H1 (cell line): ENCODE measurements around the gene ABCC4. TPM values are rescaled to one million over a fixed set of nuclear protein-coding genes. Genes with fewer than 3 reads are reported as not detected.

Experiments used
- CTCF ChIA-PET: fragments of 300-600 bp; sonication (Branson Sonifier 250); formaldehyde crosslinking; loops from one replicate; lab custom pipeline; 2021; ENCODE audit not compliant: partially characterized antibody; lab: Charles Lee
- POLR2A ChIA-PET: fragments of 300-600 bp; sonication (Branson Sonifier 250); formaldehyde crosslinking; loops from one replicate; lab custom pipeline; 2021; ENCODE audit warnings: inconsistent platforms; ENCODE audit not compliant: partially characterized antibody; lab: Charles Lee
- DNase-seq, 2 experiments: peaks; one replicate each; pipeline versions ENCODE4 v3.0.0 to v3.0.0-alpha.2; 2010 to 2022; ENCODE audit warnings: low spot score in 2 of 2, low read depth in 1 of 2, mixed read lengths in 1 of 2
- FAIRE-seq: peaks from 2 replicates; lab custom pipeline; 2011; peaks lifted over from hg19 to GRCh38; lab: Jason Lieb, UNC
- H2AFZ ChIP-seq: 2 replicates; pipeline ENCODE4 v1.8.1; 2012; ENCODE audit warnings: low read length, inconsistent platforms
- H2AK5ac ChIP-seq: 2 replicates; pipeline ENCODE4 v1.6.1; 2013; ENCODE audit warnings: low read depth, low read length
- H2BK120ac ChIP-seq: replicated peaks from 2 replicates; pipeline ENCODE3; 2013; ENCODE audit warnings: low read depth, low read length, inconsistent platforms
- H2BK12ac ChIP-seq: 2 replicates; pipeline ENCODE4 v1.6.1; 2013; ENCODE audit warnings: low read depth, low read length
- H2BK15ac ChIP-seq: 2 replicates; pipeline ENCODE4 v1.6.1; 2013; ENCODE audit warnings: low read length
- H2BK20ac ChIP-seq: 2 replicates; pipeline ENCODE4 v1.6.1; 2013; ENCODE audit warnings: low read length
- H2BK5ac ChIP-seq: 2 replicates; pipeline ENCODE4 v1.6.1; 2013; ENCODE audit warnings: low read depth, low read length
- H3K14ac ChIP-seq: 2 replicates; pipeline ENCODE4 v1.6.1; 2013; ENCODE audit warnings: inconsistent platforms; ENCODE audit not compliant: insufficient read length
- H3K18ac ChIP-seq: 2 replicates; pipeline ENCODE4 v1.6.1; 2013; ENCODE audit warnings: low read length; ENCODE audit errors: extremely low read depth
- H3K23ac ChIP-seq: 2 replicates; pipeline ENCODE4 v1.6.1; 2013; ENCODE audit warnings: inconsistent platforms; ENCODE audit not compliant: insufficient read length
- H3K23me2 ChIP-seq: 2 replicates; pipeline ENCODE4 v1.6.1; 2013; ENCODE audit warnings: low read depth, low read length
- H3K27ac ChIP-seq: 2 replicates; pipeline ENCODE4 v1.6.1; 2011; ENCODE audit warnings: low read depth, low read length, inconsistent platforms
- H3K27me3 ChIP-seq, 4 experiments: replicated peaks in 1 of 4; 1 replicate in 1 of 4; 2 replicates in 3 of 4; pipeline versions ENCODE4 v1.6.1 to v1.8.1; 2011 to 2013; ENCODE audit warnings: low read length in 3 of 4, mild to moderate bottlenecking in 3 of 4, inconsistent platforms in 2 of 4, mixed read lengths in 2 of 4, moderate library complexity in 1 of 4; ENCODE audit not compliant: control insufficient read depth in 3 of 4, insufficient read depth in 3 of 4; ENCODE audit errors: extremely low read depth in 1 of 4
- H3K36me3 ChIP-seq, 4 experiments: 2 replicates each; pipeline versions ENCODE4 v1.6.1 to v1.8.1; 2011 to 2013; ENCODE audit warnings: mild to moderate bottlenecking in 4 of 4, low read length in 3 of 4, moderate library complexity in 2 of 4, control low read depth in 1 of 4, inconsistent platforms in 1 of 4; ENCODE audit not compliant: insufficient read depth in 4 of 4, control insufficient read depth in 2 of 4
- H3K4ac ChIP-seq: replicated peaks from 2 replicates; pipeline ENCODE3; 2013; ENCODE audit warnings: low read length, low read depth, mixed read lengths, inconsistent platforms; ENCODE audit not compliant: insufficient read length
- H3K4me1 ChIP-seq, 4 experiments: replicated peaks in 1 of 4; 1 replicate in 1 of 4; 2 replicates in 3 of 4; pipeline versions ENCODE4 v1.6.1 to v1.8.1; 2011 to 2013; ENCODE audit warnings: low read length in 3 of 4, inconsistent platforms in 2 of 4, mixed read lengths in 1 of 4; ENCODE audit not compliant: insufficient read depth in 4 of 4, control insufficient read depth in 3 of 4
- H3K4me2 ChIP-seq, 2 experiments: 2 replicates each; pipeline versions ENCODE4 v1.6.1 to v1.8.1; 2011 to 2013; ENCODE audit warnings: low read depth in 2 of 2, low read length in 2 of 2, control low read depth in 1 of 2, inconsistent platforms in 1 of 2, mild to moderate bottlenecking in 1 of 2; ENCODE audit not compliant: insufficient read depth in 1 of 2
- H3K4me3 ChIP-seq, 4 experiments: fragments of 200-600, 300-600 bp in 1 of 4; sonication (generic), shearing (Covaris generic), sonication (Bioruptor Twin) in 1 of 4; 2 replicates each; pipeline versions ENCODE4 v1.5.1 to v1.8.1; 2011 to 2016; ENCODE audit warnings: low read length in 4 of 4, low read depth in 3 of 4, control low read depth in 2 of 4, inconsistent platforms in 2 of 4, mild to moderate bottlenecking in 2 of 4, mixed read lengths in 1 of 4, moderate library complexity in 1 of 4; ENCODE audit not compliant: insufficient read depth in 2 of 4; ENCODE audit errors: extremely low read depth in 1 of 4
- H3K56ac ChIP-seq: replicated peaks from 2 replicates; pipeline ENCODE3; 2013; ENCODE audit warnings: low read depth, mild to moderate bottlenecking, mixed read lengths, low read length, inconsistent platforms; ENCODE audit not compliant: insufficient read length
- H3K79me1 ChIP-seq: 2 replicates; pipeline ENCODE4 v1.6.1; 2013; ENCODE audit warnings: low read depth, low read length, control low read depth
- H3K79me2 ChIP-seq, 2 experiments: 2 replicates each; pipeline versions ENCODE4 v1.6.1 to v1.8.1; 2012 to 2013; ENCODE audit warnings: low read length in 2 of 2, mild to moderate bottlenecking in 2 of 2, inconsistent platforms in 1 of 2; ENCODE audit not compliant: insufficient read depth in 2 of 2, control insufficient read depth in 1 of 2
- H3K9ac ChIP-seq, 4 experiments: replicated peaks in 1 of 4; 1 replicate in 1 of 4; 2 replicates in 3 of 4; pipeline versions ENCODE4 v1.6.1 to v1.8.1; 2011 to 2013; ENCODE audit warnings: low read depth in 3 of 4, low read length in 3 of 4, control low read depth in 2 of 4, mild to moderate bottlenecking in 2 of 4, moderate library complexity in 2 of 4, inconsistent platforms in 1 of 4; ENCODE audit errors: extremely low read depth in 1 of 4
- H3K9me3 ChIP-seq, 2 experiments: 2 replicates each; pipeline versions ENCODE4 v1.6.1 to v1.8.1; 2012 to 2013; ENCODE audit warnings: mild to moderate bottlenecking in 2 of 2, moderate library complexity in 2 of 2, control low read depth in 1 of 2, inconsistent platforms in 1 of 2, low read depth in 1 of 2, low read length in 1 of 2, mixed read lengths in 1 of 2; ENCODE audit not compliant: insufficient read depth in 2 of 2
- H4K20me1 ChIP-seq, 2 experiments: replicated peaks in 1 of 2; 2 replicates each; pipeline versions ENCODE3 to v1.8.1; 2011 to 2013; ENCODE audit warnings: inconsistent platforms in 2 of 2, low read length in 2 of 2, mild to moderate bottlenecking in 1 of 2; ENCODE audit not compliant: insufficient read depth in 2 of 2, control insufficient read depth in 1 of 2
- H4K5ac ChIP-seq: 2 replicates; pipeline ENCODE4 v1.6.1; 2013; ENCODE audit warnings: low read length, low read depth, mixed read lengths, inconsistent platforms; ENCODE audit not compliant: insufficient read length
- H4K8ac ChIP-seq: 2 replicates; pipeline ENCODE4 v1.8.0; 2013; ENCODE audit warnings: mild to moderate bottlenecking, moderate library complexity, low read length, inconsistent platforms; ENCODE audit not compliant: insufficient read depth; ENCODE audit errors: extremely low read depth
- H4K91ac ChIP-seq: replicated peaks from 2 replicates; pipeline ENCODE3; 2013; ENCODE audit warnings: low read length, mixed read lengths, inconsistent platforms; ENCODE audit not compliant: insufficient read length
- CHD2 ChIP-seq: IDR thresholded peaks from 2 replicates; pipeline ENCODE4 v1.6.1; 2012; ENCODE audit warnings: low read length, improper control_type of control experiment
- FOSL1 ChIP-seq: IDR thresholded peaks from 2 replicates; pipeline ENCODE4 v1.6.1; 2011; ENCODE audit warnings: mild to moderate bottlenecking, low read depth, low read length, moderate library complexity; ENCODE audit not compliant: insufficient read depth
- GTF2F1 ChIP-seq: IDR thresholded peaks from 2 replicates; pipeline ENCODE4 v1.6.1; 2012; ENCODE audit warnings: low read depth, low read length, improper control_type of control experiment, borderline replicate concordance
- JUN ChIP-seq: IDR thresholded peaks from 2 replicates; pipeline ENCODE4 v1.6.1; 2011; ENCODE audit warnings: low read depth, mild to moderate bottlenecking, improper control_type of control experiment, low read length
- JUND ChIP-seq: IDR thresholded peaks from 2 replicates; pipeline ENCODE4 v1.6.1; 2011; ENCODE audit warnings: mild to moderate bottlenecking, improper control_type of control experiment, low read length
- SIN3A ChIP-seq, 2 experiments: IDR thresholded peaks in 1 of 2; conservative IDR thresholded peaks in 1 of 2; 2 replicates each; pipeline ENCODE4 v1.6.1; 2011 to 2012; ENCODE audit warnings: low read length in 2 of 2, improper control_type of control experiment in 1 of 2, low read depth in 1 of 2, mild to moderate bottlenecking in 1 of 2
- TCF12 ChIP-seq: IDR thresholded peaks from 2 replicates; pipeline ENCODE4 v1.6.1; 2011; ENCODE audit warnings: low read depth, mild to moderate bottlenecking, low read length
- WGBS, 2 experiments: shearing (Covaris generic) in 1 of 2; methylation state at CpG; one replicate each; pipeline versions ENCODE4 v1.1.6 to v1.1.7; 2013 to 2015; ENCODE audit warnings: low lambda C conversion rate in 2 of 2, mixed read lengths in 2 of 2, inconsistent platforms in 1 of 2, low coverage in 1 of 2, missing lambda C conversion rate in 1 of 2; ENCODE audit not compliant: insufficient replicate concordance in 2 of 2, insufficient coverage in 1 of 2, insufficient read length in 1 of 2; ENCODE audit errors: extremely low coverage in 1 of 2, missing lambda C conversion rate in 1 of 2; 5-methylcytosine and 5-hydroxymethylcytosine counted together
- polyA plus RNA-seq, 7 experiments: library from polyadenylated mRNA; depleted of rRNA in 3 of 7; stranded (reverse) in 5 of 7; unstranded in 2 of 7; fragments of >200 nt in 5 of 7; fragments of 200-250 nt in 2 of 7; gene quantifications; 1 replicate in 5 of 7; 2 replicates in 1 of 7; 4 replicates in 1 of 7; pipeline versions ENCODE4 v1.2.1 to v1.2.3, GENCODE V29; 2011 to 2013; ENCODE audit warnings: missing spikeins in 2 of 7, mixed read lengths in 2 of 7
- total RNA-seq: library from RNA; stranded (reverse); fragmentation: NEBNext Ultra II Directional; extraction: Animal tissue kit (Norgen Biotek cat#: 25700); gene quantifications from 2 replicates; pipeline ENCODE4 v1.2.1, GENCODE V29; 2021

The ABCC4 gene
- total and polyA plus RNA-seq, 2 of the 8 experiments (the other 6 are each of a cell fraction or from before 2014, with no cell fraction given) = 4.0 to 14.1 TPM

DNA sequence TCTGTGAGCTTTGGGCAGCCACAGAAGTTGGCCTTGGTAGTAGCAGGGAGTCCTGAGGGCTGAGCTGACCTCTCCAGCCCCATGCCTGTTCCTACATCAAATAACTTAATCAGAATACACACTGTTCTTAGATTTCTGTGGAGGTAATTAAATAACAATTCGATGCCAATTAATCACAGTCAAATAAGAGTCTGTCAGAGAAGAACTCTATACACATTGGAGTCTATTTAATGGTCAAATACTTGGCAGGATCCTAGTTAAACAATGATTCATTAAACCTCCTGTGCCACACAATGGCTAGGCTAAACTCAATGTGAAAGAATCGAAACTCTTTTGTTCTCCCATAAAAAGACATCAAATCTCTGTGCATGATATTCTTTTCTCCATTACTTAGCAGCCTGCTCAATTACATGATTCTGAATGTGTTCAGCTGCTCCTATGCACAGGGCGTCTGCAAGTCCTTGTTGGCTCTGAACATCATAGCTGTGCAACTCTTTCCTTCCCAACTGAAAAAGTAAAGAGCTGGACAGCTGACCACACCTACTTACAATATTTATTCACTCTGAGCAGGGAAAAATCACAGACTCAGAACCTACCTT is 173.1 kb downstream of the ABCC4 start:
- Histone ChIP-seq H3K9ac (no peak overlapping the region), H4K5ac (no peak overlapping the region), H2AK5ac (no peak overlapping the region), H3K14ac (no peak overlapping the region), H3K27me3 (no peaks in the 10 kb centered on the region), H2BK5ac (no peak overlapping the region), H3K79me2 (no peaks in the 10 kb centered on the region), H2BK20ac (no peak overlapping the region), H3K18ac (no peak overlapping the region), H3K23me2 (no peaks in the 10 kb centered on the region), H3K56ac (no peak overlapping the region), H2AFZ (no peak overlapping the region), H4K20me1 (no peaks in the 10 kb centered on the region), H3K4me3 (no peak overlapping the region), H2BK120ac (no peak overlapping the region), H3K27ac (no peak overlapping the region), H3K79me1 (no peaks in the 10 kb centered on the region), H2BK12ac (no peak overlapping the region), H3K36me3 (no peaks in the 10 kb centered on the region), H2BK15ac (no peak overlapping the region), H4K8ac (no peak overlapping the region), H4K91ac (no peak overlapping the region), H3K4me2 (no peak overlapping the region), H3K9me3 (no peaks in the 10 kb centered on the region), H3K4ac (no peak overlapping the region), H3K23ac (no peak overlapping the region), H3K4me1 (no peaks in the 10 kb centered on the region)
- ChIA-PET POLR2A (interaction anchor here (0.7 kb wide), 1 partner anchor 78 kb away, joined by 3 read pairs; no protein-coding TSS in a partner anchor), CTCF (interaction anchor here (0.7 to 1.6 kb wide), 5 partner anchors 15 to 413 kb away, joined by 3 read pairs; no protein-coding TSS in a partner anchor)
- DNase-seq (no peak), FAIRE-seq (no peak)
- WGBS, 2 experiments = 85% methylated on average over 3 of the region's 3 CpGs; no CpG with 5 or more reads in 1 of the 2 experiments
- TF ChIP-seq JUND (no peak), JUN (no peak), SIN3A (conservative IDR thresholded peaks at IDR 0.05 in 1 of 2, IDR thresholded peaks at IDR 0.05 in 1 of 2; ENCODE audit: low read depth in 1 of 2, low read length in 2 of 2) (no peak), GTF2F1 (no peak), FOSL1 (no peak), TCF12 (no peak), CHD2 (no peak)
